HepG2 (cell line): ENCODE data around the gene NAV2. TPM values are rescaled to one million over a fixed set of nuclear protein-coding genes. Genes with fewer than 3 reads are reported as not detected.

Experiments used
- NFE2 ChIP-seq: sonication (generic); formaldehyde crosslinking; IDR thresholded peaks from 2 replicates; pipeline ENCODE4 v1.4.0; 2020; ENCODE audit warnings: missing genetic modification reagents
- PAF1 ChIP-seq: IDR thresholded peaks from 2 replicates; pipeline ENCODE4 v1.6.1; 2016; ENCODE audit warnings: missing genetic modification reagents, missing compliant biosample characterization
- SMAD3 ChIP-seq: sonication (generic); formaldehyde crosslinking; IDR thresholded peaks from 2 replicates; pipeline ENCODE4 v1.4.0; 2020; ENCODE audit warnings: missing genetic modification reagents
- SP2 ChIP-seq: sonication (generic); formaldehyde crosslinking; IDR thresholded peaks from 2 replicates; pipeline ENCODE4 v1.5.1; 2020; ENCODE audit warnings: mild to moderate bottlenecking, missing genetic modification reagents
- STAG1 ChIP-seq: sonication (generic); formaldehyde crosslinking; IDR thresholded peaks from 2 replicates; pipeline ENCODE4 v1.4.0; 2020; ENCODE audit warnings: missing genetic modification reagents
- ZNF329 ChIP-seq: sonication (generic); formaldehyde crosslinking; IDR thresholded peaks from 2 replicates; pipeline ENCODE4 v1.9.0; 2021; ENCODE audit warnings: low read depth, mild to moderate bottlenecking, missing genetic modification reagents
- ZNF33B ChIP-seq: sonication (generic); formaldehyde crosslinking; IDR thresholded peaks from 2 replicates; pipeline ENCODE4 v1.5.1; 2020; ENCODE audit warnings: mild to moderate bottlenecking, missing genetic modification reagents
- ZNF382 ChIP-seq: sonication (generic); formaldehyde crosslinking; IDR thresholded peaks from 2 replicates; pipeline ENCODE4 v1.5.0; 2020; ENCODE audit warnings: missing genetic modification reagents, mild to moderate bottlenecking, borderline replicate concordance
- ZNF543 ChIP-seq: sonication (generic); formaldehyde crosslinking; IDR thresholded peaks from 2 replicates; pipeline ENCODE4 v1.4.0; 2020; ENCODE audit warnings: mild to moderate bottlenecking, missing genetic modification reagents
- ZNF776 ChIP-seq: sonication (generic); formaldehyde crosslinking; IDR thresholded peaks from 2 replicates; pipeline ENCODE4 v1.4.0; 2020; ENCODE audit warnings: mild to moderate bottlenecking, missing genetic modification reagents
- ZNF777 ChIP-seq: sonication (generic); formaldehyde crosslinking; IDR thresholded peaks from 2 replicates; pipeline ENCODE4 v1.4.0; 2020; ENCODE audit warnings: missing genetic modification reagents
- polyA plus RNA-seq, 8 experiments: library from polyadenylated mRNA; depleted of rRNA in 3 of 8; stranded (reverse) in 7 of 8; unstranded in 1 of 8; fragments of >200 nt; fragmentation: Illumina TruSeq in 4 of 8; extraction: Trizol in 4 of 8; gene quantifications; 2 replicates each; pipeline versions ENCODE4 v1.2.1 to v1.2.3, GENCODE V29; 2011 to 2016; ENCODE audit warnings: low read depth in 4 of 8, missing spikeins in 1 of 8, mixed read lengths in 1 of 8; ENCODE audit not compliant: insufficient read depth in 1 of 8
- total RNA-seq, 5 experiments: library from RNA; depleted of rRNA; stranded (reverse); fragments of >200 nt; fragmentation: Illumina TruSeq; extraction: Trizol; gene quantifications; 2 replicates each; pipeline ENCODE4 v1.2.3, GENCODE V29; 2016; ENCODE audit warnings: low read depth in 1 of 5
- TF ChIP-seq, protein P1 (sequence below): sonication (generic); formaldehyde crosslinking; IDR thresholded peaks from 2 replicates; pipeline ENCODE4 v1.9.0; 2021; ENCODE audit warnings: missing genetic modification reagents, borderline replicate concordance
- TF ChIP-seq, protein P2 (sequence below): sonication (generic); formaldehyde crosslinking; IDR thresholded peaks from 2 replicates; pipeline ENCODE4 v1.5.0; 2020; ENCODE audit warnings: missing genetic modification reagents
- TF ChIP-seq, protein P3 (sequence below): IDR thresholded peaks from 2 replicates; pipeline ENCODE4 v1.6.1; 2016
- TF ChIP-seq, protein P4 (sequence below): sonication (generic); formaldehyde crosslinking; IDR thresholded peaks from 2 replicates; pipeline ENCODE4 v1.8.1; 2023; ENCODE audit warnings: missing genetic modification reagents, inconsistent platforms, borderline replicate concordance

Gene NAV2
- total and polyA plus RNA-seq, 2 of the 13 experiments (the other 11 are each of a cell fraction or from before 2014, with no cell fraction given), result 9.3 to 34.6 TPM

DNA sequence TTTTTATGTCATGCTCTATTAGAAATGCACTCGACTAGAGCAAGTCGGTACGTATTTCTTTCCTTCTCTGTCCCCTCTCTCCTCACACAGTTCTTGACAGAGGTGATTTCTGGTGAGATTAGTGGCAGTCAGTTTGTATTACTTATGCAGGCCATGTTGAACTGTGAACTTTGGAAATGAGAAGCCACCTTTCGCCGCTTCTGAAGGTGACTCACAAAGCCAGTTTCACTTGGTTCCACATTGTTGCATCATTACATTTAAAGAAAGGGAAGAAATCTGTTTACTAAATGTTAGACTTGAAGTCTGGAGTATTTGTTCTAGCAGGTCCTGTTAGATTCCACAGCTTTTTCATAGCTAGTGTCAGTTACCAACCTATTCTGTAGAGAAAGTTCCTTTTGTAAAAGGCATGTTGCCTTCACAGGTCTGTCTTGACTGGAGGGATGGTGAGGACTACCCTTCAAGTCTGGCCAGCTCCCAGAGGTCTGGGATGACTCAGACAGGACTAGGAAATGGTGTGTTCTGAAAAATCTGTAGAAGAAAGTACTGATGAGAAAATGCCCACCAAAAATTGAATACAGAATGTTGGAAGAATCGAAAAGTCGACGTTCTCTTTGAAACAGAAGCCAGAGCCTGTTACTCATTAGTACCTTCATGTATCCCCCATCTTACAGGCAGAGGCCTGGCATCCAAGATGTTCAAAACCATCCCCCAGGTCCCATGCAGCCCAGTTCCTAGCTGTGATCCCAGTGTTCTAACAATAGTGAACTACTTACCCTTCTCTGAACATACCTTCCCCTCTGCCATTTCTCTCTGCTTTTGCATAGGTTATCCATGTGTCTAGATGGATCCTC, 266.3 kb downstream of the NAV2 start (continued):
- TF ChIP-seq, protein P1, sequence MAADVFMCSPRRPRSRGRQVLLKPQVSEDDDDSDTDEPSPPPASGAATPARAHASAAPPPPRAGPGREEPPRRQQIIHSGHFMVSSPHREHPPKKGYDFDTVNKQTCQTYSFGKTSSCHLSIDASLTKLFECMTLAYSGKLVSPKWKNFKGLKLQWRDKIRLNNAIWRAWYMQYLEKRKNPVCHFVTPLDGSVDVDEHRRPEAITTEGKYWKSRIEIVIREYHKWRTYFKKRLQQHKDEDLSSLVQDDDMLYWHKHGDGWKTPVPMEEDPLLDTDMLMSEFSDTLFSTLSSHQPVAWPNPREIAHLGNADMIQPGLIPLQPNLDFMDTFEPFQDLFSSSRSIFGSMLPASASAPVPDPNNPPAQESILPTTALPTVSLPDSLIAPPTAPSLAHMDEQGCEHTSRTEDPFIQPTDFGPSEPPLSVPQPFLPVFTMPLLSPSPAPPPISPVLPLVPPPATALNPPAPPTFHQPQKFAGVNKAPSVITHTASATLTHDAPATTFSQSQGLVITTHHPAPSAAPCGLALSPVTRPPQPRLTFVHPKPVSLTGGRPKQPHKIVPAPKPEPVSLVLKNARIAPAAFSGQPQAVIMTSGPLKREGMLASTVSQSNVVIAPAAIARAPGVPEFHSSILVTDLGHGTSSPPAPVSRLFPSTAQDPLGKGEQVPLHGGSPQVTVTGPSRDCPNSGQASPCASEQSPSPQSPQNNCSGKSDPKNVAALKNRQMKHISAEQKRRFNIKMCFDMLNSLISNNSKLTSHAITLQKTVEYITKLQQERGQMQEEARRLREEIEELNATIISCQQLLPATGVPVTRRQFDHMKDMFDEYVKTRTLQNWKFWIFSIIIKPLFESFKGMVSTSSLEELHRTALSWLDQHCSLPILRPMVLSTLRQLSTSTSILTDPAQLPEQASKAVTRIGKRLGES, result no peak
- TF ChIP-seq ZNF776 (CRISPR knock-in tag) (no peak), ZNF543 (CRISPR knock-in tag) (no peak), SMAD3 (CRISPR knock-in tag) (peak; percentile 96), ZNF777 (CRISPR knock-in tag) (no peak), ZNF382 (CRISPR knock-in tag) (no peak), PAF1 (CRISPR knock-in tag) (no peak), ZNF329 (CRISPR knock-in tag) (no peak), NFE2 (no peak), SP2 (no peak), ZNF33B (CRISPR knock-in tag) (no peak), STAG1 (CRISPR knock-in tag) (no peak)
- TF ChIP-seq, protein P2, sequence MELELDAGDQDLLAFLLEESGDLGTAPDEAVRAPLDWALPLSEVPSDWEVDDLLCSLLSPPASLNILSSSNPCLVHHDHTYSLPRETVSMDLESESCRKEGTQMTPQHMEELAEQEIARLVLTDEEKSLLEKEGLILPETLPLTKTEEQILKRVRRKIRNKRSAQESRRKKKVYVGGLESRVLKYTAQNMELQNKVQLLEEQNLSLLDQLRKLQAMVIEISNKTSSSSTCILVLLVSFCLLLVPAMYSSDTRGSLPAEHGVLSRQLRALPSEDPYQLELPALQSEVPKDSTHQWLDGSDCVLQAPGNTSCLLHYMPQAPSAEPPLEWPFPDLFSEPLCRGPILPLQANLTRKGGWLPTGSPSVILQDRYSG, result no peak
- TF ChIP-seq, protein P3, sequence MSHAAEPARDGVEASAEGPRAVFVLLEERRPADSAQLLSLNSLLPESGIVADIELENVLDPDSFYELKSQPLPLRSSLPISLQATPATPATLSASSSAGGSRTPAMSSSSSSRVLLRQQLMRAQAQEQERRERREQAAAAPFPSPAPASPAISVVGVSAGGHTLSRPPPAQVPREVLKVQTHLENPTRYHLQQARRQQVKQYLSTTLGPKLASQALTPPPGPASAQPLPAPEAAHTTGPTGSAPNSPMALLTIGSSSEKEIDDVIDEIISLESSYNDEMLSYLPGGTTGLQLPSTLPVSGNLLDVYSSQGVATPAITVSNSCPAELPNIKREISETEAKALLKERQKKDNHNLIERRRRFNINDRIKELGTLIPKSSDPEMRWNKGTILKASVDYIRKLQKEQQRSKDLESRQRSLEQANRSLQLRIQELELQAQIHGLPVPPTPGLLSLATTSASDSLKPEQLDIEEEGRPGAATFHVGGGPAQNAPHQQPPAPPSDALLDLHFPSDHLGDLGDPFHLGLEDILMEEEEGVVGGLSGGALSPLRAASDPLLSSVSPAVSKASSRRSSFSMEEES (CRISPR knock-in tag), result 0 out of 2 replicates have a peak, but pooled peaks have one; percentile 10
- TF ChIP-seq, protein P4, sequence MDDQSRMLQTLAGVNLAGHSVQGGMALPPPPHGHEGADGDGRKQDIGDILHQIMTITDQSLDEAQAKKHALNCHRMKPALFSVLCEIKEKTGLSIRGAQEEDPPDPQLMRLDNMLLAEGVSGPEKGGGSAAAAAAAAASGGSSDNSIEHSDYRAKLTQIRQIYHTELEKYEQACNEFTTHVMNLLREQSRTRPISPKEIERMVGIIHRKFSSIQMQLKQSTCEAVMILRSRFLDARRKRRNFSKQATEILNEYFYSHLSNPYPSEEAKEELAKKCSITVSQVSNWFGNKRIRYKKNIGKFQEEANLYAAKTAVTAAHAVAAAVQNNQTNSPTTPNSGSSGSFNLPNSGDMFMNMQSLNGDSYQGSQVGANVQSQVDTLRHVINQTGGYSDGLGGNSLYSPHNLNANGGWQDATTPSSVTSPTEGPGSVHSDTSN (CRISPR knock-in tag), result no peak
